Brain pericyte (primary cell): ENCODE results near the gene HGD.

ENCODE experiments used
- DNase-seq: peaks from one replicate; pipeline ENCODE4 v3.0.0-alpha.2; 2012; ENCODE audit warnings: low read depth, low spot score

Gene HGD

DNA sequence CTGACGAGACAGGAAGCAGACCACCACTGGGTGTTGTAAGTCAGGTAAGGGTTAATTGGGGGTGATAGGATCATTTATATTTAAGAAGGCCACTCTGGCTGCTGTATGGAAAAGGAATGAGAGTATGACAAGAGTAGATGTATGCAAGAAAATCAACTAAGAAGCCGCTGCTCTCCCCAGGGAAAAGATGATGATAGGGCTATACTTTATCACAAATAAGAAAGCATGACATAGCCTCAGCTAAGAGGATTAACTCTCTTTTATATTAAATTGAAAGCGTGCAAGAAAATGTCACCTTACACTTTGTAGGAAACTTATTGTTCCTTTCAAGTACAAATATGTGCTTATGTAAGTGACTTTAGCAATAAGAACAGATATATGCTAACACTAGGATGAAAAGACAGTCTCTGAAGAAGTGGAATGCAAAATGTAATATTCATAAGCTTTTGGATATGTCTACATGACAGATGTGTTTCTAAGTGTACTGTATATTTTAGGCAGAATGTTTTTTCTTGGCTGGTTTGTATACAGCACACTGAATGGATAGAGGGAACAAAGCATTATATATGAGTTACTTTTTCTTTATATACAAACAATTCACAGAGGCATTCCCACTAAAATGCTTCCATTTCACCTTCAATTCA, 94.6 kb downstream of the HGD start:
- DNase-seq: no peak
